ENCODE data around the gene STEAP1.
"Not testable (repeated sequence)": the region's sequence is repeated elsewhere in the genome, so short reads cannot be mapped to it uniquely, and the experiment has no call there.

Gene STEAP1

GRCh38 chr7:90131746-90132145 lies 22.5 kb upstream of the STEAP1 start:
- not testable (repeated sequence) for H4K20me1 ChIP-seq (ENCODE audit: insufficient read depth, low read length, poor library complexity, severe bottlenecking); H3K4me1 ChIP-seq (ENCODE audit: insufficient read depth, low read length, poor library complexity, severe bottlenecking); H3K36me3 ChIP-seq (ENCODE audit: insufficient read depth, low read length); H3K9me2 ChIP-seq (replicated peaks; ENCODE audit: low read depth, low read length); H3K9ac ChIP-seq (ENCODE audit: low read depth, low read length, poor library complexity, severe bottlenecking); H3K79me2 ChIP-seq (ENCODE audit: insufficient read depth, low read length); H3K27me3 ChIP-seq (ENCODE audit: insufficient read depth, low read length, poor library complexity, severe bottlenecking); H3F3A ChIP-seq (ENCODE audit: low read depth); H2AFZ ChIP-seq (ENCODE audit: low read length); H3K4me3 ChIP-seq (ENCODE audit: low read length, poor library complexity, severe bottlenecking); H3K4me2 ChIP-seq (ENCODE audit: low read depth, low read length, poor library complexity, severe bottlenecking); H3K9me3 ChIP-seq (ENCODE audit: insufficient read depth, low read depth, low read length)

- H3K4me2 ChIP-seq (ENCODE audit: low read depth, low read length, poor library complexity, severe bottlenecking); H3K9me2 ChIP-seq (replicated peaks; ENCODE audit: low read depth, low read length); H3K4me1 ChIP-seq (ENCODE audit: insufficient read depth, low read length, poor library complexity, severe bottlenecking); H3K36me3 ChIP-seq (ENCODE audit: insufficient read depth, low read length); H3K4me3 ChIP-seq (ENCODE audit: low read length, poor library complexity, severe bottlenecking); H2AFZ ChIP-seq (ENCODE audit: low read length); H3K9ac ChIP-seq (ENCODE audit: low read depth, low read length, poor library complexity, severe bottlenecking); H4K20me1 ChIP-seq (ENCODE audit: insufficient read depth, low read length, poor library complexity, severe bottlenecking); H3K9me3 ChIP-seq (ENCODE audit: insufficient read depth, low read depth, low read length); H3K27me3 ChIP-seq (ENCODE audit: insufficient read depth, low read length, poor library complexity, severe bottlenecking); H3F3A ChIP-seq (ENCODE audit: low read depth); H3K79me2 ChIP-seq (ENCODE audit: insufficient read depth, low read length): not testable (repeated sequence)
Measured at GRCh38 chr7:90147079-90147960, 6.9 kb upstream of the STEAP1 start.

GRCh38 chr7:90149428-90149827 lies 4.8 kb upstream of the STEAP1 start:
- not testable (repeated sequence) for H3K4me3 ChIP-seq (ENCODE audit: low read length, poor library complexity, severe bottlenecking); H3K4me2 ChIP-seq (ENCODE audit: low read depth, low read length, poor library complexity, severe bottlenecking); H3K36me3 ChIP-seq (ENCODE audit: insufficient read depth, low read length); H3K9me2 ChIP-seq (replicated peaks; ENCODE audit: low read depth, low read length); H3K79me2 ChIP-seq (ENCODE audit: insufficient read depth, low read length); H3F3A ChIP-seq (ENCODE audit: low read depth); H3K9ac ChIP-seq (ENCODE audit: low read depth, low read length, poor library complexity, severe bottlenecking); H3K9me3 ChIP-seq (ENCODE audit: insufficient read depth, low read depth, low read length); H4K20me1 ChIP-seq (ENCODE audit: insufficient read depth, low read length, poor library complexity, severe bottlenecking); H2AFZ ChIP-seq (ENCODE audit: low read length); H3K4me1 ChIP-seq (ENCODE audit: insufficient read depth, low read length, poor library complexity, severe bottlenecking); H3K27me3 ChIP-seq (ENCODE audit: insufficient read depth, low read length, poor library complexity, severe bottlenecking)
- TF ChIP-seq CTCF (conservative IDR thresholded peaks at IDR 0.05; ENCODE audit: low read length), result peak; percentile 47

GRCh38 chr7:90151884-90152283 lies 2.4 kb upstream of the STEAP1 start:
- H3K27me3 ChIP-seq (ENCODE audit: insufficient read depth, low read length, poor library complexity, severe bottlenecking); H3K4me2 ChIP-seq (ENCODE audit: low read depth, low read length, poor library complexity, severe bottlenecking); H3F3A ChIP-seq (ENCODE audit: low read depth); H3K9ac ChIP-seq (ENCODE audit: low read depth, low read length, poor library complexity, severe bottlenecking); H3K9me3 ChIP-seq (ENCODE audit: insufficient read depth, low read depth, low read length); H3K36me3 ChIP-seq (ENCODE audit: insufficient read depth, low read length); H2AFZ ChIP-seq (ENCODE audit: low read length); H4K20me1 ChIP-seq (ENCODE audit: insufficient read depth, low read length, poor library complexity, severe bottlenecking); H3K4me3 ChIP-seq (ENCODE audit: low read length, poor library complexity, severe bottlenecking); H3K4me1 ChIP-seq (ENCODE audit: insufficient read depth, low read length, poor library complexity, severe bottlenecking); H3K79me2 ChIP-seq (ENCODE audit: insufficient read depth, low read length); H3K9me2 ChIP-seq (replicated peaks; ENCODE audit: low read depth, low read length): not testable (repeated sequence)
